A549 (cell line): ENCODE measurements around the gene ATP10B. TPM values are rescaled to one million over a fixed set of nuclear protein-coding genes. Genes with fewer than 3 reads are reported as not detected.

ENCODE experiments used
- ATAC-seq, 2 experiments: fragments of 200-7000 bp in 1 of 2; fragments of >200 bp in 1 of 2; cut with Nextera tagmentation in 1 of 2; cut with Tn5 transposase in 1 of 2; 3 replicates each; pipeline versions ENCODE4 v1.8.0 to v1.9.1; 2018 to 2020; ENCODE audit warnings: mild to moderate bottlenecking in 1 of 2, moderate library complexity in 1 of 2
- CTCF ChIA-PET: fragments of 300-600 bp; sonication (Branson Sonifier 250); formaldehyde crosslinking; extraction: SDS; loops from one replicate; lab custom pipeline; 2021; ENCODE audit warnings: antibody characterized with exemption, inconsistent platforms; lab: Yijun Ruan, JAX
- POLR2A ChIA-PET: fragments of 350-600 bp; formaldehyde crosslinking; extraction: SDS; loops from one replicate; lab custom pipeline; 2021; ENCODE audit warnings: antibody characterized with exemption, inconsistent platforms; lab: Yijun Ruan, JAX
- DNase-seq, 2 experiments: peaks; one replicate each; pipeline versions ENCODE4 v3.0.0 to v3.0.0-alpha.2; 2011 to 2016; ENCODE audit warnings: low read depth in 1 of 2, low spot score in 1 of 2
- FAIRE-seq: peaks from 2 replicates; lab custom pipeline; 2011; peaks lifted over from hg19 to GRCh38; lab: Jason Lieb, UNC
- H3K27ac ChIP-seq, 2 experiments: fragments of >200 bp; sonication (Bioruptor Twin); formaldehyde crosslinking; 3 replicates each; pipeline ENCODE4 v1.5.1; 2016 to 2017
- H3K4me1 ChIP-seq: fragments of >200 bp; sonication (Bioruptor Twin); formaldehyde crosslinking; 3 replicates; pipeline ENCODE4 v1.6.1; 2016
- H3K4me2 ChIP-seq: fragments of >200 bp; sonication (Bioruptor Twin); formaldehyde crosslinking; 3 replicates; pipeline ENCODE4 v1.6.1; 2016
- H3K4me3 ChIP-seq: fragments of >200 bp; sonication (Bioruptor Twin); formaldehyde crosslinking; 3 replicates; pipeline ENCODE4 v1.5.1; 2016
- H3K9me3 ChIP-seq: fragments of >200 bp; sonication (Bioruptor Twin); formaldehyde crosslinking; 3 replicates; pipeline ENCODE4 v1.6.1; 2016
- CBX8 ChIP-seq: fragments of 200-600 bp; sonication (generic); IDR thresholded peaks from 2 replicates; pipeline ENCODE4 v1.6.1; 2016
- CEBPB ChIP-seq, 2 experiments: fragments of >200 bp in 1 of 2; sonication (Bioruptor Twin) in 1 of 2; formaldehyde crosslinking in 1 of 2; IDR thresholded peaks; 2 replicates each; pipeline ENCODE4 v1.6.1; 2012 to 2016
- CHD2 ChIP-seq: fragments of 150-350 bp; IDR thresholded peaks from 2 replicates; pipeline ENCODE4 v1.6.1; 2014; ENCODE audit warnings: low read length; ENCODE audit not compliant: partially characterized antibody
- EHMT2 ChIP-seq: fragments of 200-600 bp; sonication (generic); IDR thresholded peaks from 2 replicates; pipeline ENCODE4 v1.6.1; 2016; ENCODE audit warnings: antibody characterized with exemption, low read depth, mild to moderate bottlenecking, moderate library complexity
- ELK1 ChIP-seq: fragments of 150-350 bp; IDR thresholded peaks from 2 replicates; pipeline ENCODE4 v1.6.1; 2014; ENCODE audit warnings: low read depth, mild to moderate bottlenecking, low read length
- FOXS1 ChIP-seq: fragments of 250-450 bp; sonication (Bioruptor Pico); IDR thresholded peaks from 2 replicates; pipeline ENCODE4 v1.5.0; 2020; ENCODE audit warnings: mild to moderate bottlenecking, moderate library complexity
- HEYL ChIP-seq: fragments of 250-450 bp; sonication (Bioruptor Pico); IDR thresholded peaks from 2 replicates; pipeline ENCODE4 v1.8.0; 2021; ENCODE audit warnings: mild to moderate bottlenecking, moderate library complexity
- HMGXB4 ChIP-seq: fragments of 250-450 bp; sonication (Bioruptor Pico); IDR thresholded peaks from 2 replicates; pipeline ENCODE4 v1.5.0; 2021; ENCODE audit warnings: mild to moderate bottlenecking, moderate library complexity, borderline replicate concordance
- HOXB13 ChIP-seq: fragments of 250-450 bp; sonication (Bioruptor Pico); IDR thresholded peaks from 2 replicates; pipeline ENCODE4 v1.5.0; 2020; ENCODE audit warnings: low read depth, mild to moderate bottlenecking, moderate library complexity
- JUN ChIP-seq, 2 experiments: fragments of >200 bp; sonication (Bioruptor Twin); formaldehyde crosslinking; IDR thresholded peaks; 2 replicates in 1 of 2; 3 replicates in 1 of 2; pipeline ENCODE4 v1.6.1; 2016 to 2017
- KDM1A ChIP-seq: fragments of 200-600 bp; sonication (generic); IDR thresholded peaks from 2 replicates; pipeline ENCODE4 v1.6.1; 2016; ENCODE audit warnings: low read depth, mild to moderate bottlenecking
- KDM5A ChIP-seq: fragments of 200-600 bp; sonication (generic); IDR thresholded peaks from 2 replicates; pipeline ENCODE4 v1.6.1; 2016; ENCODE audit warnings: antibody characterized with exemption, mild to moderate bottlenecking
- MAFK ChIP-seq: fragments of 450-650 bp; IDR thresholded peaks from 2 replicates; pipeline ENCODE4 v1.6.1; 2014; ENCODE audit not compliant: partially characterized antibody
- MAZ ChIP-seq: fragments of 150-350 bp; IDR thresholded peaks from 2 replicates; pipeline ENCODE4 v1.6.1; 2014; ENCODE audit warnings: antibody characterized with exemption, low read depth, low read length, borderline replicate concordance
- MYC ChIP-seq: IDR thresholded peaks from 2 replicates; pipeline ENCODE4 v1.6.1; 2012; ENCODE audit warnings: mild to moderate bottlenecking, inconsistent platforms, low read length, improper control_type of control experiment, borderline replicate concordance
- NR3C1 ChIP-seq: fragments of >200 bp; sonication (Bioruptor Twin); formaldehyde crosslinking; IDR thresholded peaks from 3 replicates; pipeline ENCODE4 v1.6.1; 2017
- POLR2A ChIP-seq: IDR thresholded peaks from 2 replicates; pipeline ENCODE4 v1.6.1; 2012; ENCODE audit warnings: mild to moderate bottlenecking, low read length
- POLR2AphosphoS2 ChIP-seq: conservative IDR thresholded peaks from 2 replicates; pipeline ENCODE4 v1.6.1; 2012; ENCODE audit warnings: low read length, improper control_type of control experiment, inconsistent platforms
- RAD21 ChIP-seq, 2 experiments: fragments of >200 bp in 1 of 2; sonication (Bioruptor Twin) in 1 of 2; formaldehyde crosslinking in 1 of 2; IDR thresholded peaks in 1 of 2; conservative IDR thresholded peaks in 1 of 2; 2 replicates in 1 of 2; 3 replicates in 1 of 2; pipeline ENCODE4 v1.6.1; 2012 to 2018; ENCODE audit warnings: inconsistent platforms in 1 of 2
- RCOR1 ChIP-seq: fragments of 150-350 bp; IDR thresholded peaks from 2 replicates; pipeline ENCODE4 v1.6.1; 2014; ENCODE audit warnings: antibody characterized with exemption, low read length, low read depth
- RNF2 ChIP-seq: fragments of 200-600 bp; sonication (generic); IDR thresholded peaks from 2 replicates; pipeline ENCODE4 v1.6.1; 2016; ENCODE audit warnings: low read depth, mild to moderate bottlenecking, antibody characterized with exemption, moderate library complexity, borderline replicate concordance
- SMC3 ChIP-seq: fragments of >200 bp; sonication (Bioruptor Twin); formaldehyde crosslinking; IDR thresholded peaks from 3 replicates; pipeline ENCODE4 v1.6.1; 2018; ENCODE audit warnings: inconsistent platforms
- SREBF2 ChIP-seq: fragments of 450-650 bp; IDR thresholded peaks from 2 replicates; pipeline ENCODE4 v1.6.1; 2014; ENCODE audit warnings: mild to moderate bottlenecking, moderate library complexity
- ZNF302 ChIP-seq: fragments of 250-450 bp; sonication (Bioruptor Pico); IDR thresholded peaks from 2 replicates; pipeline ENCODE4 v1.9.0; 2021; ENCODE audit warnings: inconsistent platforms, mild to moderate bottlenecking, moderate library complexity
- ZSCAN20 ChIP-seq: fragments of 250-450 bp; sonication (Bioruptor Pico); IDR thresholded peaks from 2 replicates; pipeline ENCODE4 v1.8.0; 2022; ENCODE audit warnings: mild to moderate bottlenecking, moderate library complexity
- WGBS: methylation state at CpG from one replicate; pipeline ENCODE4 v1.1.6; 2017; ENCODE audit errors: missing lambda C conversion rate; 5-methylcytosine and 5-hydroxymethylcytosine counted together
- polyA plus RNA-seq, 4 experiments: library from polyadenylated mRNA; depleted of rRNA in 3 of 4; stranded (reverse); fragments of >200 nt; fragmentation: RNase III in 1 of 4; extraction: RNeasy Plus Mini Kit Qiagen cat#74134 plus additional on column Dnase treatment in 1 of 4; gene quantifications; 2 replicates in 3 of 4; 3 replicates in 1 of 4; pipeline ENCODE4 v1.2.3, GENCODE V29; 2011 to 2017
- TF ChIP-seq, protein P1 (sequence below): fragments of >200 bp; sonication (Bioruptor Twin); formaldehyde crosslinking; IDR thresholded peaks from 3 replicates; pipeline ENCODE4 v1.5.1; 2016
- TF ChIP-seq, protein P2 (sequence below): IDR thresholded peaks from 2 replicates; pipeline ENCODE4 v1.6.1; 2012
- TF ChIP-seq, protein P3 (sequence below): fragments of 450-650 bp; IDR thresholded peaks from 2 replicates; pipeline ENCODE4 v1.6.1; 2014; ENCODE audit warnings: antibody characterized with exemption

Gene ATP10B
- polyA plus RNA-seq, 2 of the 4 experiments (the other 2 are of a cell fraction), result not detected

- POLR2A ChIA-PET, result no interaction called here
- CTCF ChIA-PET, result no interaction called here
- no peak for ATAC-seq
Measured at GRCh38 chr5:160668356-160668755, 183.7 kb downstream of the ATP10B start.

GRCh38 chr5:160667160-160667559 lies 184.9 kb downstream of the ATP10B start:
- no peaks in the 10 kb centered on the region for H3K9me3 ChIP-seq
- POLR2A ChIA-PET, result no interaction called here
- 6% methylated on average over 5 of the region's 5 CpGs for WGBS

More at GRCh38 chr5:160668356-160668755, 183.7 kb downstream of the ATP10B start:
- TF ChIP-seq RCOR1, result no peak
- TF ChIP-seq MAFK, result no peak
- no peak for TF ChIP-seq CEBPB (IDR thresholded peaks at IDR 0.05)
- TF ChIP-seq HEYL (CRISPR knock-in tag), result no peak
- TF ChIP-seq, protein P1, sequence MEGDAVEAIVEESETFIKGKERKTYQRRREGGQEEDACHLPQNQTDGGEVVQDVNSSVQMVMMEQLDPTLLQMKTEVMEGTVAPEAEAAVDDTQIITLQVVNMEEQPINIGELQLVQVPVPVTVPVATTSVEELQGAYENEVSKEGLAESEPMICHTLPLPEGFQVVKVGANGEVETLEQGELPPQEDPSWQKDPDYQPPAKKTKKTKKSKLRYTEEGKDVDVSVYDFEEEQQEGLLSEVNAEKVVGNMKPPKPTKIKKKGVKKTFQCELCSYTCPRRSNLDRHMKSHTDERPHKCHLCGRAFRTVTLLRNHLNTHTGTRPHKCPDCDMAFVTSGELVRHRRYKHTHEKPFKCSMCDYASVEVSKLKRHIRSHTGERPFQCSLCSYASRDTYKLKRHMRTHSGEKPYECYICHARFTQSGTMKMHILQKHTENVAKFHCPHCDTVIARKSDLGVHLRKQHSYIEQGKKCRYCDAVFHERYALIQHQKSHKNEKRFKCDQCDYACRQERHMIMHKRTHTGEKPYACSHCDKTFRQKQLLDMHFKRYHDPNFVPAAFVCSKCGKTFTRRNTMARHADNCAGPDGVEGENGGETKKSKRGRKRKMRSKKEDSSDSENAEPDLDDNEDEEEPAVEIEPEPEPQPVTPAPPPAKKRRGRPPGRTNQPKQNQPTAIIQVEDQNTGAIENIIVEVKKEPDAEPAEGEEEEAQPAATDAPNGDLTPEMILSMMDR, result no peak
- no peak for TF ChIP-seq SREBF2
- TF ChIP-seq HOXB13 (CRISPR knock-in tag), result no peak
- TF ChIP-seq ELK1, result no peak
- no peak for TF ChIP-seq RNF2
- TF ChIP-seq SMC3, result no peak
- TF ChIP-seq, all 56 proteins: peak for 0
- FAIRE-seq (no peak), DNase-seq (no peak)
- no peak overlapping the region for H3K27ac ChIP-seq
- H3K9me3 ChIP-seq, result no peaks in the 10 kb centered on the region
- H3K4me2 ChIP-seq, result no peak overlapping the region
- no peak overlapping the region for H3K4me3 ChIP-seq
- no peaks in the 10 kb centered on the region for H3K4me1 ChIP-seq
- 46% methylated on average over 2 of the region's 2 CpGs for WGBS

DNA sequence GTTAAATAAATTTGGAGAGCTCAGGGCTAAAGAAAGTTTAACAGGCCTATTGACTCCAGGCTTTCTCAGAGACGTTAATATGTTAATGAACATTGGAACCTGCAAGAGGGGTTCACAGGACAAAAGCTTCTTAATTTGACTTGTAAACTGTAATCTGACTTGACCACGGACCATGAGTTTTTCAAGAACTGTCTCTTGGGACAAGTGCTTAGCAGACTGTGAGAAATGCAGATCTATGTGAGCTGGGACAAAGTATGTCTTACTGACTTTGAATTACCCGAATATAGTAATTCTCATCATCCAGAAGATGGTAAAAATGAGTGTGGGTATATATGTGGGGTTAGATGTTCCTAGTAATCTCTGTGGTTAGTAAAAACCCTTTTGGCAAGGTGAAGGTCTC lies 186.6 kb downstream of the ATP10B start:
- ChIA-PET CTCF (no interaction called here), POLR2A (no interaction called here)
- Histone ChIP-seq H3K4me3 (no peak overlapping the region), H3K9me3 (no peaks in the 10 kb centered on the region), H3K4me1 (no peaks in the 10 kb centered on the region), H3K4me2 (no peak overlapping the region), H3K27ac (no peak overlapping the region)
- FAIRE-seq (no peak), DNase-seq (no peak), ATAC-seq (no peak)
- TF ChIP-seq JUN (IDR thresholded peaks at IDR 0.05), result no peak
- TF ChIP-seq RAD21 (conservative IDR thresholded peaks at IDR 0.05 in 1 of 2, IDR thresholded peaks at IDR 0.05 in 1 of 2), result no peak
- TF ChIP-seq ZSCAN20, result no peak
- no peak for TF ChIP-seq KDM1A
- TF ChIP-seq POLR2AphosphoS2, result no peak
- TF ChIP-seq EHMT2, result no peak
- no peak for TF ChIP-seq CEBPB (IDR thresholded peaks at IDR 0.05)
- TF ChIP-seq, protein P2, sequence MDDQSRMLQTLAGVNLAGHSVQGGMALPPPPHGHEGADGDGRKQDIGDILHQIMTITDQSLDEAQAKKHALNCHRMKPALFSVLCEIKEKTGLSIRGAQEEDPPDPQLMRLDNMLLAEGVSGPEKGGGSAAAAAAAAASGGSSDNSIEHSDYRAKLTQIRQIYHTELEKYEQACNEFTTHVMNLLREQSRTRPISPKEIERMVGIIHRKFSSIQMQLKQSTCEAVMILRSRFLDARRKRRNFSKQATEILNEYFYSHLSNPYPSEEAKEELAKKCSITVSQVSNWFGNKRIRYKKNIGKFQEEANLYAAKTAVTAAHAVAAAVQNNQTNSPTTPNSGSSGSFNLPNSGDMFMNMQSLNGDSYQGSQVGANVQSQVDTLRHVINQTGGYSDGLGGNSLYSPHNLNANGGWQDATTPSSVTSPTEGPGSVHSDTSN, result no peak
- no peak for TF ChIP-seq FOXS1
- TF ChIP-seq NR3C1, result no peak
- no peak for TF ChIP-seq HMGXB4
- TF ChIP-seq ZNF302 (CRISPR knock-in tag), result no peak
- no peak for TF ChIP-seq CBX8
- TF ChIP-seq, protein P3, sequence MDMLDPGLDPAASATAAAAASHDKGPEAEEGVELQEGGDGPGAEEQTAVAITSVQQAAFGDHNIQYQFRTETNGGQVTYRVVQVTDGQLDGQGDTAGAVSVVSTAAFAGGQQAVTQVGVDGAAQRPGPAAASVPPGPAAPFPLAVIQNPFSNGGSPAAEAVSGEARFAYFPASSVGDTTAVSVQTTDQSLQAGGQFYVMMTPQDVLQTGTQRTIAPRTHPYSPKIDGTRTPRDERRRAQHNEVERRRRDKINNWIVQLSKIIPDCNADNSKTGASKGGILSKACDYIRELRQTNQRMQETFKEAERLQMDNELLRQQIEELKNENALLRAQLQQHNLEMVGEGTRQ, result no peak
- no peak for TF ChIP-seq CHD2
- TF ChIP-seq MAFK, result no peak
- no peak for TF ChIP-seq HEYL (CRISPR knock-in tag)
- no peak for TF ChIP-seq KDM5A
- TF ChIP-seq POLR2A, result no peak
- WGBS, result 4% methylated on average over 3 of the region's 3 CpGs

More at GRCh38 chr5:160667160-160667559, 184.9 kb downstream of the ATP10B start:
- ATAC-seq, result no peak
- no peak for FAIRE-seq
- Histone ChIP-seq H3K4me1 (no peaks in the 10 kb centered on the region), H3K27ac (no peak overlapping the region), H3K4me3 (no peak overlapping the region), H3K4me2 (peak overlapping the region; percentile 23; the same call in 1 of the 3 replicates)
- DNase-seq, result no peak
- CTCF ChIA-PET, result no interaction called here
- TF ChIP-seq ZNF302 (CRISPR knock-in tag), result no peak
- no peak for TF ChIP-seq KDM1A
- TF ChIP-seq CBX8, result peak; percentile 88; the same call in 1 of the 2 replicates
- peak; percentile 96 for TF ChIP-seq RNF2
- no peak for TF ChIP-seq MYC
- no peak for TF ChIP-seq JUN (IDR thresholded peaks at IDR 0.05)
- no peak for TF ChIP-seq MAZ
- no peak for TF ChIP-seq FOXS1
